Ascending aorta (tissue), 2 donors: Measurements from ENCODE around the gene NPAS3. TPM values are rescaled to one million over a fixed set of nuclear protein-coding genes. Genes with fewer than 3 reads are reported as not detected.

Source experiments
- DNase-seq, 2 donors: peaks; one replicate each; pipeline ENCODE4 v3.0.0-alpha.2; 2019; ENCODE audit warnings: low spot score in 2 of 2
- H3K27ac ChIP-seq, 2 donors: fragments of 200-600 bp; sonication (generic); one replicate each; pipeline ENCODE4 v1.5.1; 2016 to 2017; ENCODE audit warnings: mild to moderate bottlenecking in 1 of 2
- H3K27me3 ChIP-seq: fragments of 200-600 bp; sonication (generic); one replicate; pipeline ENCODE4 v1.5.1; 2017
- H3K36me3 ChIP-seq, 2 donors: fragments of 200-600 bp; sonication (generic); one replicate each; pipeline ENCODE4 v1.5.1; 2016
- H3K4me1 ChIP-seq, 2 donors: fragments of 200-600 bp; sonication (generic); one replicate each; pipeline ENCODE4 v1.5.1; 2016 to 2017; ENCODE audit warnings: mild to moderate bottlenecking in 1 of 2
- H3K4me3 ChIP-seq, 2 donors: fragments of 200-600 bp; sonication (generic); one replicate each; pipeline ENCODE4 v1.5.1; 2016 to 2017; ENCODE audit warnings: mild to moderate bottlenecking in 1 of 2
- H3K9me3 ChIP-seq, 2 donors: fragments of 200-600 bp; sonication (generic); one replicate each; pipeline ENCODE4 v1.5.1; 2016
- CTCF ChIP-seq, 3 experiments: fragments of 200-600 bp in 2 of 3; fragments of 450-650 bp in 1 of 3; sonication (generic) in 2 of 3; IDR thresholded peaks; one replicate each; pipeline ENCODE4 v1.5.1; 2016 to 2019; ENCODE audit warnings: antibody characterized with exemption in 3 of 3, mild to moderate bottlenecking in 1 of 3, moderate library complexity in 1 of 3
- intact Hi-C: fragments of 100-400 bp; cut with DNase I; formaldehyde crosslinking; loops from one replicate; pipeline ENCODE4 v1.15.1; 2023
- total RNA-seq: library from RNA; depleted of rRNA; stranded (reverse); fragments of >200 nt; gene quantifications from one replicate; pipeline ENCODE4 v1.1.0, GENCODE V29; 2016

NPAS3 gene
- total RNA-seq, 1 donor from 2014 or later = not detected

- intact Hi-C loops = no loop called here
- no peaks in the 10 kb centered on the region for H3K4me1 ChIP-seq
- H3K36me3 ChIP-seq = no peaks in the 10 kb centered on the region
- H3K27ac ChIP-seq = no peak overlapping the region
- no peak overlapping the region for H3K4me3 ChIP-seq
- H3K9me3 ChIP-seq = no peaks in the 10 kb centered on the region
- DNase-seq = no peak
- no peaks in the 10 kb centered on the region for H3K27me3 ChIP-seq
- TF ChIP-seq CTCF (IDR thresholded peaks at IDR 0.05) = no peak
Observed at GRCh38 chr14:33369041-33369440, 430.4 kb downstream of the NPAS3 start.

- no peak for TF ChIP-seq CTCF (IDR thresholded peaks at IDR 0.05)
- Histone ChIP-seq H3K4me3 (no peak overlapping the region), H3K27me3 (no peaks in the 10 kb centered on the region), H3K9me3 (no peaks in the 10 kb centered on the region), H3K36me3 (no peaks in the 10 kb centered on the region), H3K4me1 (no peaks in the 10 kb centered on the region), H3K27ac (no peak overlapping the region)
- intact Hi-C loops = no loop called here
- no peak for DNase-seq
Observed at GRCh38 chr14:33369972-33370371, 431.3 kb downstream of the NPAS3 start.

DNA sequence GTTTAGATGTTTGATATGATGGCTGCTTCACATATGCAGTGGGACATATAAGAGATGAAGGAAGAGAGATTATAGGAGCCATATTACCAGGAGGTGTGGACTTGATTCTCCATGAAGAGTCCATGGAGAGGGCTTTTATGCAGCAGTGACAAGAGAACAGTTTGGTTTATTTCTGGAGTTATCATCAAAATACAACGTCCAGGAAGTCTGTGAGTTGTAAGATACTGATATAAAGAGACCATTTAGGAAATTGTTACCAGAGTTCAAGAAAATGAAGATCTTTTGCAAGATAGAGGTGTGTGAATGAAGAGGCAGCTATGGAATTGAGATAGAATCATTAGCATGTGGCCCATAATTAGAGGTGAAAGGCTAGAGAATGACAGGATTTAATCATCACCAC, 431.7 kb downstream of the NPAS3 start:
- no peak overlapping the region for H3K4me3 ChIP-seq
- no peaks in the 10 kb centered on the region for H3K27me3 ChIP-seq
- no peaks in the 10 kb centered on the region for H3K36me3 ChIP-seq
- H3K27ac ChIP-seq = no peak overlapping the region
- H3K4me1 ChIP-seq = no peaks in the 10 kb centered on the region
- intact Hi-C loops = no loop called here
- H3K9me3 ChIP-seq = no peaks in the 10 kb centered on the region
- TF ChIP-seq CTCF (IDR thresholded peaks at IDR 0.05) = no peak
- no peak for DNase-seq

DNA sequence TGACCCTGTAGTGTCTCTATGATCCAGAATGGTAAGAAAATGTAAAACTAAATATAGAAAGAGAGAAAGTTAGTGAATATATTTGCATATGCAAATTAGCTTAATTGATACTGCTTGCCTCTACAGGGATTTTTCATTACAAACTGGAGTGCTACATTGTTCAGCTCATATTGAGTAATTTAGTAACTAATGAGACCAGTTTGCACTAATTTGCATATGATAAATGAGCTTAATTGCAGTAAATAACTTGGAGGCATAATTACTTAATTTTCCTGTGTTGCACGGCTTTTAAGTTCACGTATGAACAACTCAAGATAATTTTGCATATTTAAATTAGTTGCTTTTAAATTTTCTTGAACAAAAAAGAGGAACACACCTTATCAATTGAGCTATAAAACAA, 436.5 kb downstream of the NPAS3 start:
- no peak overlapping the region for H3K27ac ChIP-seq
- intact Hi-C loops = no loop called here
- no peaks in the 10 kb centered on the region for H3K4me1 ChIP-seq
- H3K27me3 ChIP-seq = no peaks in the 10 kb centered on the region
- H3K9me3 ChIP-seq = no peaks in the 10 kb centered on the region
- no peak for TF ChIP-seq CTCF (IDR thresholded peaks at IDR 0.05)
- no peak overlapping the region for H3K4me3 ChIP-seq
- no peaks in the 10 kb centered on the region for H3K36me3 ChIP-seq
- no peak for DNase-seq

GRCh38 chr14:33375786-33376185, 437.1 kb downstream of the NPAS3 start:
- Histone ChIP-seq H3K4me3 (no peak overlapping the region), H3K36me3 (no peaks in the 10 kb centered on the region), H3K27ac (no peak overlapping the region), H3K9me3 (no peaks in the 10 kb centered on the region), H3K4me1 (no peaks in the 10 kb centered on the region), H3K27me3 (no peaks in the 10 kb centered on the region)
- intact Hi-C loops = no loop called here
- no peak for DNase-seq
- TF ChIP-seq CTCF (IDR thresholded peaks at IDR 0.05) = no peak

- H3K9me3 ChIP-seq = no peaks in the 10 kb centered on the region
- no peak overlapping the region for H3K4me3 ChIP-seq
- no peak for TF ChIP-seq CTCF (IDR thresholded peaks at IDR 0.05)
- no peaks in the 10 kb centered on the region for H3K36me3 ChIP-seq
- H3K27me3 ChIP-seq = no peaks in the 10 kb centered on the region
- intact Hi-C loops = no loop called here
- H3K4me1 ChIP-seq = no peaks in the 10 kb centered on the region
- DNase-seq = no peak
- no peak overlapping the region for H3K27ac ChIP-seq
Observed at GRCh38 chr14:33376510-33376909, 437.8 kb downstream of the NPAS3 start.
